Panc1 (cell line): ENCODE measurements around the gene LPGAT1.

Experiments used
- POLR2AphosphoS5 ChIP-seq: IDR thresholded peaks from 2 replicates; pipeline ENCODE4 v1.6.1; 2012; ENCODE audit warnings: mild to moderate bottlenecking, low read depth, low read length, moderate library complexity
- SIN3A ChIP-seq: IDR thresholded peaks from 2 replicates; pipeline ENCODE4 v1.6.1; 2012; ENCODE audit warnings: low read depth, mild to moderate bottlenecking, low read length, moderate library complexity, borderline replicate concordance; ENCODE audit not compliant: insufficient read depth
- TCF7L2 ChIP-seq: IDR thresholded peaks from 2 replicates; pipeline ENCODE4 v1.6.1; 2011; ENCODE audit warnings: mild to moderate bottlenecking, low read depth, low read length, inconsistent platforms
- TF ChIP-seq, protein P1 (sequence below): fragments of 450-650 bp; IDR thresholded peaks from 2 replicates; pipeline ENCODE4 v1.5.1; 2017; ENCODE audit warnings: mild to moderate bottlenecking

DNA sequence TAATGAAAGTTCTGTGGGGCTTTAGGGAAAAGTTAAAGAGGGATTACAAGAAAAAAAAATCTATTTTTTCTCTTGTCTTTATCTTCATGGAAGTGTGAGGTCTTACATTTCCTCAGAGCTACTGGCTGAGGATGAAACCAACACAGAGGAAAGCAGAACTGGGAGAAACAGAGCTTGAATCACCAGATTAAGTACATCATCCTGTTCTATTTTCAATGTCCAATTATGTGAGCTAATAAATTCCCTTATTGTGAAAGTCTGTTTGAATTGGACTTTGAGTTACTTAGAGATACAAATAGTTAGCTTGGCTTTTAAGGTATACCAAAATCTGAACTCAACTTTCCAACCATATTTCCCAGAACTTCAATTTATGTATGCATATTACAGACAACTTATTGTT is 69.2 kb downstream of the LPGAT1 start:
- TF ChIP-seq, protein P1, sequence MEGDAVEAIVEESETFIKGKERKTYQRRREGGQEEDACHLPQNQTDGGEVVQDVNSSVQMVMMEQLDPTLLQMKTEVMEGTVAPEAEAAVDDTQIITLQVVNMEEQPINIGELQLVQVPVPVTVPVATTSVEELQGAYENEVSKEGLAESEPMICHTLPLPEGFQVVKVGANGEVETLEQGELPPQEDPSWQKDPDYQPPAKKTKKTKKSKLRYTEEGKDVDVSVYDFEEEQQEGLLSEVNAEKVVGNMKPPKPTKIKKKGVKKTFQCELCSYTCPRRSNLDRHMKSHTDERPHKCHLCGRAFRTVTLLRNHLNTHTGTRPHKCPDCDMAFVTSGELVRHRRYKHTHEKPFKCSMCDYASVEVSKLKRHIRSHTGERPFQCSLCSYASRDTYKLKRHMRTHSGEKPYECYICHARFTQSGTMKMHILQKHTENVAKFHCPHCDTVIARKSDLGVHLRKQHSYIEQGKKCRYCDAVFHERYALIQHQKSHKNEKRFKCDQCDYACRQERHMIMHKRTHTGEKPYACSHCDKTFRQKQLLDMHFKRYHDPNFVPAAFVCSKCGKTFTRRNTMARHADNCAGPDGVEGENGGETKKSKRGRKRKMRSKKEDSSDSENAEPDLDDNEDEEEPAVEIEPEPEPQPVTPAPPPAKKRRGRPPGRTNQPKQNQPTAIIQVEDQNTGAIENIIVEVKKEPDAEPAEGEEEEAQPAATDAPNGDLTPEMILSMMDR = no peak
- TF ChIP-seq TCF7L2 (no peak), SIN3A (no peak), POLR2AphosphoS5 (no peak)
